HUES48 (cell line): ENCODE results near the gene MAGT1.
"Not testable (repeated sequence)": the region's sequence is repeated elsewhere in the genome, so short reads cannot be mapped to it uniquely, and the experiment has no call there.

ENCODE experiments used
- H3K27ac ChIP-seq: one replicate; pipeline ENCODE4 v1.7.0; 2013; ENCODE audit warnings: low read depth, low read length, inconsistent platforms
- H3K27me3 ChIP-seq: 2 replicates; pipeline ENCODE4 v1.6.1; 2013; ENCODE audit warnings: mild to moderate bottlenecking, low read length; ENCODE audit not compliant: control insufficient read depth, insufficient read depth
- H3K36me3 ChIP-seq: 2 replicates; pipeline ENCODE4 v1.6.1; 2013; ENCODE audit warnings: low read length; ENCODE audit not compliant: control insufficient read depth, insufficient read depth
- H3K4me1 ChIP-seq: 2 replicates; pipeline ENCODE4 v1.6.1; 2013; ENCODE audit warnings: mild to moderate bottlenecking, low read length; ENCODE audit not compliant: control insufficient read depth, insufficient read depth
- H3K4me3 ChIP-seq: 2 replicates; pipeline ENCODE4 v1.5.1; 2013; ENCODE audit warnings: mild to moderate bottlenecking, low read depth, low read length
- H3K9ac ChIP-seq: 2 replicates; pipeline ENCODE4 v1.6.1; 2013; ENCODE audit warnings: mild to moderate bottlenecking, low read depth, low read length, moderate library complexity
- H3K9me3 ChIP-seq: 2 replicates; pipeline ENCODE4 v1.6.1; 2013; ENCODE audit warnings: low read length; ENCODE audit not compliant: control insufficient read depth, insufficient read depth

The MAGT1 gene

GRCh38 chrX:77894921-77895886, at the start of gene MAGT1:
MAGT1 (minus strand) TSS chrX:77895435; CDS start chrX:77895410, 25 bp downstream.
- H3K9me3 ChIP-seq: peaks cover 21% of the 10 kb centered on the region
- H3K27me3 ChIP-seq: no peaks in the 10 kb centered on the region
- H3K4me1 ChIP-seq: no peaks in the 10 kb centered on the region
- peak within 1 kb of the TSS; percentile 87 for H3K27ac ChIP-seq
- H3K4me3 ChIP-seq: peak within 1 kb of the TSS; percentile 87
- no peaks in the 10 kb centered on the region for H3K36me3 ChIP-seq
- peak within 1 kb of the TSS; percentile 83 for H3K9ac ChIP-seq

GRCh38 chrX:77945031-77945430, 49.8 kb upstream of the MAGT1 start:
- H3K27ac ChIP-seq, H3K36me3 ChIP-seq, H3K27me3 ChIP-seq, H3K4me1 ChIP-seq, H3K9ac ChIP-seq, H3K4me3 ChIP-seq: not testable (repeated sequence)
- peaks cover 17% of the 10 kb centered on the region; the same call in 1 of the 2 replicates for H3K9me3 ChIP-seq

- H3K36me3 ChIP-seq: no peaks in the 10 kb centered on the region
- H3K4me3 ChIP-seq: no peak overlapping the region
- no peak overlapping the region for H3K9ac ChIP-seq
- no peaks in the 10 kb centered on the region for H3K27me3 ChIP-seq
- no peaks in the 10 kb centered on the region for H3K4me1 ChIP-seq
- H3K9me3 ChIP-seq: peaks cover 23% of the 10 kb centered on the region
- H3K27ac ChIP-seq: no peak overlapping the region
These were observed 42.9 kb upstream of the MAGT1 start for GRCh38 chrX:77938083-77938680.

GRCh38 chrX:77937291-77937690, 42.1 kb upstream of the MAGT1 start:
- H3K27ac ChIP-seq: no peak overlapping the region
- no peak overlapping the region for H3K9ac ChIP-seq
- H3K36me3 ChIP-seq: no peaks in the 10 kb centered on the region
- H3K4me1 ChIP-seq: no peaks in the 10 kb centered on the region
- H3K27me3 ChIP-seq: no peaks in the 10 kb centered on the region
- no peak overlapping the region for H3K4me3 ChIP-seq
- peaks cover 28% of the 10 kb centered on the region for H3K9me3 ChIP-seq

- no peaks in the 10 kb centered on the region for H3K27me3 ChIP-seq
- H3K36me3 ChIP-seq: no peaks in the 10 kb centered on the region
- no peak overlapping the region for H3K4me3 ChIP-seq
- no peak overlapping the region for H3K27ac ChIP-seq
- H3K9ac ChIP-seq: no peak overlapping the region
- no peaks in the 10 kb centered on the region for H3K4me1 ChIP-seq
- H3K9me3 ChIP-seq: peaks cover 28% of the 10 kb centered on the region
These were observed 41.1 kb upstream of the MAGT1 start for GRCh38 chrX:77936299-77936698.

- Histone ChIP-seq H3K4me1 (no peaks in the 10 kb centered on the region), H3K9ac (no peak overlapping the region), H3K36me3 (no peaks in the 10 kb centered on the region), H3K4me3 (no peak overlapping the region), H3K9me3 (peaks cover 28% of the 10 kb centered on the region), H3K27ac (no peak overlapping the region), H3K27me3 (no peaks in the 10 kb centered on the region)
These were observed 40.7 kb upstream of the MAGT1 start for GRCh38 chrX:77935886-77936285.

- no peaks in the 10 kb centered on the region for H3K4me1 ChIP-seq
- H3K27ac ChIP-seq: no peak overlapping the region
- peaks cover 30% of the 10 kb centered on the region for H3K9me3 ChIP-seq
- no peak overlapping the region for H3K4me3 ChIP-seq
- H3K9ac ChIP-seq: no peak overlapping the region
- H3K27me3 ChIP-seq: no peaks in the 10 kb centered on the region
- H3K36me3 ChIP-seq: no peaks in the 10 kb centered on the region
These were observed 35.3 kb upstream of the MAGT1 start for GRCh38 chrX:77930581-77930980.

GRCh38 chrX:77925764-77926163, 30.5 kb upstream of the MAGT1 start:
- Histone ChIP-seq H3K4me3 (no peak overlapping the region), H3K9ac (no peak overlapping the region), H3K4me1 (no peaks in the 10 kb centered on the region)

GRCh38 chrX:77924320-77924859, 29.2 kb upstream of the MAGT1 start:
- Histone ChIP-seq H3K27ac (no peak overlapping the region), H3K4me1 (no peaks in the 10 kb centered on the region), H3K4me3 (no peak overlapping the region), H3K27me3 (no peaks in the 10 kb centered on the region), H3K9ac (no peak overlapping the region), H3K36me3 (no peaks in the 10 kb centered on the region), H3K9me3 (peaks cover 28% of the 10 kb centered on the region)

More at GRCh38 chrX:77925764-77926163, 30.5 kb upstream of the MAGT1 start:
- Histone ChIP-seq H3K36me3 (no peaks in the 10 kb centered on the region), H3K9me3 (peaks cover 29% of the 10 kb centered on the region), H3K27ac (no peak overlapping the region), H3K27me3 (no peaks in the 10 kb centered on the region)

- peaks cover 25% of the 10 kb centered on the region; the same call in 1 of the 2 replicates for H3K9me3 ChIP-seq
- no peak overlapping the region for H3K27ac ChIP-seq
- no peaks in the 10 kb centered on the region for H3K36me3 ChIP-seq
- no peak overlapping the region for H3K9ac ChIP-seq
- no peaks in the 10 kb centered on the region for H3K27me3 ChIP-seq
- H3K4me3 ChIP-seq: no peak overlapping the region
- no peaks in the 10 kb centered on the region for H3K4me1 ChIP-seq
These were observed 27.6 kb upstream of the MAGT1 start for GRCh38 chrX:77922787-77923186.

- H3K27me3 ChIP-seq, H3K36me3 ChIP-seq, H3K9ac ChIP-seq, H3K4me1 ChIP-seq, H3K27ac ChIP-seq, H3K4me3 ChIP-seq: not testable (repeated sequence)
- peaks cover 36% of the 10 kb centered on the region for H3K9me3 ChIP-seq
These were observed 24.1 kb upstream of the MAGT1 start for GRCh38 chrX:77919370-77919769.
